Suprapubic skin (tissue), 4 donors: ENCODE data around the gene EXOC2. TPM values are rescaled to one million over a fixed set of nuclear protein-coding genes. Genes with fewer than 3 reads are reported as not detected.

Experiments used
- DNase-seq, 2 donors: peaks; one replicate each; pipeline ENCODE4 v3.0.0-alpha.2; 2019; ENCODE audit warnings: low spot score in 2 of 2
- H3K27ac ChIP-seq: fragments of 200-600 bp; sonication (generic); one replicate; pipeline ENCODE4 v1.5.1; 2019
- H3K27me3 ChIP-seq: fragments of 200-600 bp; sonication (generic); one replicate; pipeline ENCODE4 v1.5.1; 2019
- H3K36me3 ChIP-seq: fragments of 200-600 bp; sonication (generic); one replicate; pipeline ENCODE4 v1.5.1; 2019
- H3K4me1 ChIP-seq: fragments of 200-600 bp; sonication (generic); one replicate; pipeline ENCODE4 v1.5.1; 2019
- H3K4me3 ChIP-seq: fragments of 200-600 bp; sonication (generic); one replicate; pipeline ENCODE4 v1.5.1; 2019; ENCODE audit warnings: mild to moderate bottlenecking
- H3K9me3 ChIP-seq: fragments of 200-600 bp; sonication (generic); one replicate; pipeline ENCODE4 v1.5.1; 2019
- EP300 ChIP-seq: sonication (generic); formaldehyde crosslinking; IDR thresholded peaks from one replicate; pipeline ENCODE4 v1.6.1; 2017; ENCODE audit warnings: antibody characterized with exemption
- POLR2A ChIP-seq, 2 donors: fragments of 450-650 bp; IDR thresholded peaks; one replicate each; pipeline ENCODE4 v1.6.1; 2017; ENCODE audit warnings: antibody characterized with exemption in 2 of 2, mild to moderate bottlenecking in 2 of 2, moderate library complexity in 2 of 2
- POLR2AphosphoS5 ChIP-seq, 3 donors: sonication (generic); formaldehyde crosslinking; IDR thresholded peaks; one replicate each; pipeline ENCODE4 v1.6.1; 2017; ENCODE audit warnings: antibody characterized with exemption in 3 of 3
- WGBS: methylation state at CpG from one replicate; pipeline ENCODE4 v1.1.5; 2018; 5-methylcytosine and 5-hydroxymethylcytosine counted together
- total RNA-seq, 4 donors: library from RNA; depleted of rRNA; stranded (reverse); fragments of >200 nt; gene quantifications; one replicate each; pipeline ENCODE4 v1.1.0, GENCODE V29; 2016
- TF ChIP-seq, protein P1 (sequence below), 2 donors: fragments of 200-600 bp in 1 of 2; fragments of 450-650 bp in 1 of 2; sonication (generic) in 1 of 2; IDR thresholded peaks; one replicate each; pipeline ENCODE4 v1.5.1; 2016 to 2019; ENCODE audit warnings: antibody characterized with exemption in 2 of 2, mild to moderate bottlenecking in 1 of 2, moderate library complexity in 1 of 2

Gene EXOC2
- total RNA-seq, 4 donors from 2014 or later = 17.7 to 28.1 (median 20.3) TPM

DNA sequence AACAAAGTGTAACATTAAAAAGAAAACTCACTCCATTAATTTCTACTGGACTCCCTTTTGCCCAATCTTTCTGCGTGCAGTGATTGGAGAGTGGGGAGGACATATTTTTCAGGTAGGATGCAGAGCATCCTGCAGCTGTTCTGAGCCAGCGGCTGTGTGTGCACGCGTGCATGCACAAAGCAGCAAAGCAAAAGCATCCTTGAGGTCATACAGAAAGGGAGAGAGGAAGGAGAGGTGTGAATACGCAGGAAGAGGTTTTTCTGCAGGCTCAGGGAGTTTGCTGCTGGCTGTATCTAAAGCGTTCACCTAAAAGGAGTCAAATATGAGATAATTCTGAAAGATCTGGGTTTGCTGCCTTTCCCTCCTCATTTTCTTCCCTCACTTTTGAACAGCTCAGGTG, 144.4 kb downstream of the EXOC2 start:
- no peak for TF ChIP-seq POLR2A (IDR thresholded peaks at IDR 0.05)
- TF ChIP-seq EP300 = no peak
- TF ChIP-seq, protein P1, sequence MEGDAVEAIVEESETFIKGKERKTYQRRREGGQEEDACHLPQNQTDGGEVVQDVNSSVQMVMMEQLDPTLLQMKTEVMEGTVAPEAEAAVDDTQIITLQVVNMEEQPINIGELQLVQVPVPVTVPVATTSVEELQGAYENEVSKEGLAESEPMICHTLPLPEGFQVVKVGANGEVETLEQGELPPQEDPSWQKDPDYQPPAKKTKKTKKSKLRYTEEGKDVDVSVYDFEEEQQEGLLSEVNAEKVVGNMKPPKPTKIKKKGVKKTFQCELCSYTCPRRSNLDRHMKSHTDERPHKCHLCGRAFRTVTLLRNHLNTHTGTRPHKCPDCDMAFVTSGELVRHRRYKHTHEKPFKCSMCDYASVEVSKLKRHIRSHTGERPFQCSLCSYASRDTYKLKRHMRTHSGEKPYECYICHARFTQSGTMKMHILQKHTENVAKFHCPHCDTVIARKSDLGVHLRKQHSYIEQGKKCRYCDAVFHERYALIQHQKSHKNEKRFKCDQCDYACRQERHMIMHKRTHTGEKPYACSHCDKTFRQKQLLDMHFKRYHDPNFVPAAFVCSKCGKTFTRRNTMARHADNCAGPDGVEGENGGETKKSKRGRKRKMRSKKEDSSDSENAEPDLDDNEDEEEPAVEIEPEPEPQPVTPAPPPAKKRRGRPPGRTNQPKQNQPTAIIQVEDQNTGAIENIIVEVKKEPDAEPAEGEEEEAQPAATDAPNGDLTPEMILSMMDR (IDR thresholded peaks at IDR 0.05) = no peak
- TF ChIP-seq POLR2AphosphoS5 (IDR thresholded peaks at IDR 0.05) = no peak
- Histone ChIP-seq H3K27ac (no peak overlapping the region), H3K4me3 (no peak overlapping the region), H3K36me3 (peaks cover 39% of the 10 kb centered on the region), H3K4me1 (peaks cover 4% of the 10 kb centered on the region), H3K27me3 (no peaks in the 10 kb centered on the region), H3K9me3 (no peaks in the 10 kb centered on the region)
- WGBS = 90% methylated on average over 6 of the region's 6 CpGs
- DNase-seq = no peak

DNA sequence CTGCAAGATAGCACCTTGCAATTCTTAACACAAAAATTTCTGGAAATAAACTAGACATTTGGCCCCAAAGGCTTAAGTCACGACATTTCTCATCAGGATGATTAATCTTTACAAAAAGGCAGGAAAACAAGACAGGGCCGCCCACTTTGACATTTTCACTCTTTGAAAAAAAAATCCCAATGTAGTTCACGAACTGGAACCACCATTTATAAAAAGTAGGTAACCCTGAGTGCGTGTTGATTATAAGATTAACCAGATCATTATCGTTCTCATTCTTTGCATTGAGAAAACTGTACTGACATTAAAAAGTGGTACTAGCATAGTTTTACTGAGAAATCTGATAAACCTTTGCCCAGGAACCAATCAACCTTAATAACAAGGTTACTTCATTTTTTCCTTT, 144.8 kb downstream of the EXOC2 start:
- H3K27ac ChIP-seq = no peak overlapping the region
- peaks cover 4% of the 10 kb centered on the region for H3K4me1 ChIP-seq
- WGBS = 89% methylated on average over 5 of the region's 5 CpGs
- H3K36me3 ChIP-seq = peaks cover 40% of the 10 kb centered on the region
- H3K9me3 ChIP-seq = no peaks in the 10 kb centered on the region
- H3K4me3 ChIP-seq = no peak overlapping the region
- H3K27me3 ChIP-seq = no peaks in the 10 kb centered on the region
- no peak for DNase-seq
- no peak for TF ChIP-seq POLR2A (IDR thresholded peaks at IDR 0.05)

DNA sequence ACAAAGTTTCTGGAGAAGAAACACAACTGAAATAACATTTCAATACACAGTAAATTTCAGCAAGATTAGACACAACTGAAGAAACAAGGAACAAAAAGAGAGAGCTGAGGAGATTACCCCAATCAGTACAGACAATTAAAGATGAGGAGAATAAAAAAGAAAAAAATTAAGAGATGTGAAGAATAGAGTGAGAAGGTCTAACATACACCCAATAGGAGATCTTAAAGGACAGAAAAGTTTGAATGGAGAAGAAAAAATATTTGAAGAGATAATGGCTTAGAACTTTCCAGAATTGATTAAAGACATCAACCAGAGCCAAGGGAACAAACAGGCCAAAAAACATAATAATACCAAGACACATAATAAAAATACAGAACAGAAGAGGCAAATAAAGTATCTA, 152.4 kb downstream of the EXOC2 start:
- H3K36me3 ChIP-seq = peaks cover 29% of the 10 kb centered on the region
- no peak for TF ChIP-seq POLR2A (IDR thresholded peaks at IDR 0.05)
- no peak for TF ChIP-seq EP300
- H3K4me3 ChIP-seq = no peak overlapping the region
- peaks cover 10% of the 10 kb centered on the region for H3K9me3 ChIP-seq
- H3K27ac ChIP-seq = no peak overlapping the region
- no peak for DNase-seq
- H3K4me1 ChIP-seq = no peaks in the 10 kb centered on the region
- no peaks in the 10 kb centered on the region for H3K27me3 ChIP-seq

DNA sequence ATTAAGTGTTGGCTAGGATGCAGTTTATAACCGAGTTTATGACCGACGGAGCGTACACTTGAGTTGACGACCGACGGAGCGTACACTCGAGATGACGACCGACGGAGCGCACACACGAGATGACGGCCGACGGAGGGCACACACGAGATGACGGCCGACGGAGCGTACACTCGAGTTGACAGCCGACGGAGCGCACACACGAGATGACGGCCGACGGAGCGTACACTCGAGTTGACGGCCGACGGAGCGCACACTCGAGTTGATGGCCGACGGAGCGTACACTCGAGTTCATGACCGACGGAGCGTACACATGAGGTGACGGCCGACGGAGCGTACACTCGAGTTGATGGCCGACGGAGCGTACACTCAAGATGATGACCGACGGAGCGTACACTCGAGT, 155.8 kb downstream of the EXOC2 start:
- no peak for DNase-seq
- Histone ChIP-seq H3K9me3 (peaks cover 10% of the 10 kb centered on the region), H3K27me3 (no peaks in the 10 kb centered on the region), H3K4me3 (no peak overlapping the region), H3K4me1 (no peaks in the 10 kb centered on the region), H3K36me3 (peaks cover 9% of the 10 kb centered on the region), H3K27ac (no peak overlapping the region)
- WGBS = 95% methylated on average over 56 of the region's 56 CpGs
- no peak for TF ChIP-seq EP300
- no peak for TF ChIP-seq POLR2AphosphoS5 (IDR thresholded peaks at IDR 0.05)
- TF ChIP-seq POLR2A (IDR thresholded peaks at IDR 0.05) = no peak
- TF ChIP-seq, protein P1 (IDR thresholded peaks at IDR 0.05) = no peak

DNA sequence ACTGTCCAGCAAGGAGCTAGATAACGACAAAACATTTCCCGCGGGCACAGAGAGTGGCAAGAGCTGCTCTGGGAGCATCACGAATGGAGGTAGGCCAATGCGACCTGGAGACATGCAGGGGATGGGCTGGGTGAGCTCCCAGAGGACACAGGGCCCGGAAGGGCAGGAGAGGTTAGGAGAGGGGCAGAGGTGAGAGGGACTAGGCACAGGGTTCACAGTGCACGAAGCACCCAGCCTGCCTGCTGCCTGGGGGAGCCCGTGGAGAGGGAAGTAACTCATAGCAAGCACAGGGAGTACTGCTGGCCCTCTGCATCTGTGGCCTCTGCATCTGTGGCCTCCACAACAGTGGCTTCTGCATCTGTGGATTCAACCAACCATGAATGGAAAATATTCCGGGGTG, 162.5 kb downstream of the EXOC2 start:
- H3K9me3 ChIP-seq = no peaks in the 10 kb centered on the region
- TF ChIP-seq, protein P1 (IDR thresholded peaks at IDR 0.05) = no peak
- TF ChIP-seq POLR2AphosphoS5 (IDR thresholded peaks at IDR 0.05) = no peak
- no peak for TF ChIP-seq EP300
- no peak for TF ChIP-seq POLR2A (IDR thresholded peaks at IDR 0.05)
- no peaks in the 10 kb centered on the region for H3K27me3 ChIP-seq
- H3K4me3 ChIP-seq = no peak overlapping the region
- DNase-seq = no peak
- H3K4me1 ChIP-seq = no peaks in the 10 kb centered on the region
- H3K27ac ChIP-seq = no peak overlapping the region
- WGBS = 96% methylated on average over 9 of the region's 9 CpGs
- peaks cover 24% of the 10 kb centered on the region for H3K36me3 ChIP-seq

DNA sequence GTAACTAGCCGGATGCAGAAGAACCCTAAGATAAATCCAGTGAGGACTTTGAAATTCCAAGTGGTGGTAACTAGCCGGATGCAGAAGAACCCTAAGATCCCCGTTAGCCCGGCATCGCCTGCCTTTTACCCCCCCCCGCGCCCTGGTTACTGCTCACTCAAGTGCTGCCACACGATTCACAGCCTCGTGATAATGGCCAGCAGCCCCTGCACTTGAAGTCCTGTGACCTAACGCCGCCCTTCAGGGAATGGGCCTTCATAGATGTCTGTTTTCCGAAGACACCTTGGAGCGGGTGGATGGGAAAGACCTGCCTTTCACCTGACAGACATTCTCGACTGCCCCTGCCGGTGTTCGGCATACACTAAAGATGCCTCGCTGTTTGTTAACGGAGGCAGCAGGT, 163.9 kb downstream of the EXOC2 start:
- Histone ChIP-seq H3K27me3 (no peaks in the 10 kb centered on the region), H3K36me3 (peaks cover 28% of the 10 kb centered on the region), H3K27ac (no peak overlapping the region), H3K4me3 (no peak overlapping the region), H3K9me3 (no peaks in the 10 kb centered on the region), H3K4me1 (no peaks in the 10 kb centered on the region)
- no peak for DNase-seq
- no peak for TF ChIP-seq EP300
- TF ChIP-seq, protein P1 (IDR thresholded peaks at IDR 0.05) = no peak
- TF ChIP-seq POLR2A (IDR thresholded peaks at IDR 0.05) = no peak
- TF ChIP-seq POLR2AphosphoS5 (IDR thresholded peaks at IDR 0.05) = no peak
- 86% methylated on average over 18 of the region's 18 CpGs for WGBS
